ENCODE measurements around the gene EYA3.

EYA3 gene

DNA sequence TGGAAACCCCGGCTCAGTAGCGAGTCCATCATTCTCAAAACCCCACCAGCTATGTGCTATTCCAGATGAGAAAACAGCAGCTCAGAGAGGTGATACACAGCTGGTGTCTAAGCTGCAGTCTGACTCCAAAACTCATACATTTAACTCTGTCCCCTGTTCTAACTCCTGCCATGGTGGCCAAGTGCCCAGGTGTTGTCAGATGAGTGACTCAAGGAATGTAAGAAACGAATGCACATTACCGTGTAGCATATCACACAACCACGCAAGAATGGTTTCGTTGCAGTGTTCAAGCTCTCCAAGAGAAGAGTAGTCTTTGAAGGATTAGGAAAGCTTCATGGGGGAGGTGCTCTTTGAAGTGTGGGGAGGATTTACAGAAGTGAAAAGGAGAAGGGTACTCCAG, 133.3 kb downstream of the EYA3 start:
- Histone ChIP-seq H3K27me3 (replicated peaks; ENCODE audit: insufficient read depth, low read length) (no peaks in the 10 kb centered on the region), H3F3A (ENCODE audit: insufficient read depth, low read length) (peaks cover 4% of the 10 kb centered on the region; the same call in 1 of the 2 replicates), H3K27ac (ENCODE audit: low read length) (no peak overlapping the region), H3K4me1 (ENCODE audit: low read length) (no peaks in the 10 kb centered on the region), H4K20me1 (ENCODE audit: insufficient read depth, low read length) (no peaks in the 10 kb centered on the region), H3K79me2 (ENCODE audit: low read length) (no peaks in the 10 kb centered on the region), H3K9me2 (replicated peaks; ENCODE audit: insufficient read depth, low read length) (no peaks in the 10 kb centered on the region), H3K4me3 (ENCODE audit: low read length) (no peak overlapping the region), H3K9ac (ENCODE audit: low read length) (no peak overlapping the region), H3K36me3 (replicated peaks; ENCODE audit: insufficient read depth, low read length) (no peaks in the 10 kb centered on the region), H3K4me2 (ENCODE audit: low read depth, low read length) (no peak overlapping the region), H3K9me3 (replicated peaks; ENCODE audit: insufficient read depth, low read length) (no peaks in the 10 kb centered on the region), H2AFZ (ENCODE audit: low read length) (no peak overlapping the region)
- TF ChIP-seq EZH2 (optimal IDR thresholded peaks at IDR 0.05; ENCODE audit: low read depth, low read length) = no peak
- TF ChIP-seq EZH2phosphoT487 (IDR thresholded peaks at IDR 0.05; ENCODE audit: low read length) = no peak
- TF ChIP-seq, protein P1, sequence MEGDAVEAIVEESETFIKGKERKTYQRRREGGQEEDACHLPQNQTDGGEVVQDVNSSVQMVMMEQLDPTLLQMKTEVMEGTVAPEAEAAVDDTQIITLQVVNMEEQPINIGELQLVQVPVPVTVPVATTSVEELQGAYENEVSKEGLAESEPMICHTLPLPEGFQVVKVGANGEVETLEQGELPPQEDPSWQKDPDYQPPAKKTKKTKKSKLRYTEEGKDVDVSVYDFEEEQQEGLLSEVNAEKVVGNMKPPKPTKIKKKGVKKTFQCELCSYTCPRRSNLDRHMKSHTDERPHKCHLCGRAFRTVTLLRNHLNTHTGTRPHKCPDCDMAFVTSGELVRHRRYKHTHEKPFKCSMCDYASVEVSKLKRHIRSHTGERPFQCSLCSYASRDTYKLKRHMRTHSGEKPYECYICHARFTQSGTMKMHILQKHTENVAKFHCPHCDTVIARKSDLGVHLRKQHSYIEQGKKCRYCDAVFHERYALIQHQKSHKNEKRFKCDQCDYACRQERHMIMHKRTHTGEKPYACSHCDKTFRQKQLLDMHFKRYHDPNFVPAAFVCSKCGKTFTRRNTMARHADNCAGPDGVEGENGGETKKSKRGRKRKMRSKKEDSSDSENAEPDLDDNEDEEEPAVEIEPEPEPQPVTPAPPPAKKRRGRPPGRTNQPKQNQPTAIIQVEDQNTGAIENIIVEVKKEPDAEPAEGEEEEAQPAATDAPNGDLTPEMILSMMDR (IDR thresholded peaks at IDR 0.05; ENCODE audit: low read length) = no peak
- no peak for DNase-seq

DNA sequence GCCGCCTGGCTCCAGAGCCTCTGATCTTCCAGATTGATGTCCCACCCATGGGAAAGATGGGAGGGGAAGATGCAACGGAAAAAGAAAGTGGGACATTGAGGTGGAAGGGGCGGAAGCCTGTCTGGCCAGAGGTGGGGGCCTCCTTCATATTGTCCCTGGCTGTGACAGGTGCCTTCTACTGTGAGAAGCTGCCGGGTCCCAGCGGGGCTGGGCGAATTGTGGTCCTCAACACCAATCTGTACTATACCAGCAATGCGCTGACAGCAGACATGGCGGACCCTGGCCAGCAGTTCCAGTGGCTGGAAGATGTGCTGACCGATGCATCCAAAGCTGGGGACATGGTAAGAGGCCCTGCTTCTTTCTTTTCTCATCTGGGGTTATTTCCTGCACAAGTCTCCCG, 134.2 kb downstream of the EYA3 start:
- Histone ChIP-seq H3K27ac (ENCODE audit: low read length) (no peak overlapping the region), H3K4me2 (ENCODE audit: low read depth, low read length) (no peak overlapping the region), H3K4me1 (ENCODE audit: low read length) (no peaks in the 10 kb centered on the region), H3F3A (ENCODE audit: insufficient read depth, low read length) (no peaks in the 10 kb centered on the region), H2AFZ (ENCODE audit: low read length) (no peak overlapping the region), H3K9ac (ENCODE audit: low read length) (no peak overlapping the region), H3K4me3 (ENCODE audit: low read length) (no peak overlapping the region), H3K27me3 (replicated peaks; ENCODE audit: insufficient read depth, low read length) (no peaks in the 10 kb centered on the region), H3K36me3 (replicated peaks; ENCODE audit: insufficient read depth, low read length) (no peaks in the 10 kb centered on the region), H3K79me2 (ENCODE audit: low read length) (no peaks in the 10 kb centered on the region), H3K9me2 (replicated peaks; ENCODE audit: insufficient read depth, low read length) (no peaks in the 10 kb centered on the region), H4K20me1 (ENCODE audit: insufficient read depth, low read length) (no peaks in the 10 kb centered on the region), H3K9me3 (replicated peaks; ENCODE audit: insufficient read depth, low read length) (no peaks in the 10 kb centered on the region)
- TF ChIP-seq EZH2 (optimal IDR thresholded peaks at IDR 0.05; ENCODE audit: low read depth, low read length) (no peak), EZH2phosphoT487 (IDR thresholded peaks at IDR 0.05; ENCODE audit: low read length) (no peak)
- TF ChIP-seq, protein P1 (IDR thresholded peaks at IDR 0.05; ENCODE audit: low read length) = no peak
- no peak for DNase-seq

DNA sequence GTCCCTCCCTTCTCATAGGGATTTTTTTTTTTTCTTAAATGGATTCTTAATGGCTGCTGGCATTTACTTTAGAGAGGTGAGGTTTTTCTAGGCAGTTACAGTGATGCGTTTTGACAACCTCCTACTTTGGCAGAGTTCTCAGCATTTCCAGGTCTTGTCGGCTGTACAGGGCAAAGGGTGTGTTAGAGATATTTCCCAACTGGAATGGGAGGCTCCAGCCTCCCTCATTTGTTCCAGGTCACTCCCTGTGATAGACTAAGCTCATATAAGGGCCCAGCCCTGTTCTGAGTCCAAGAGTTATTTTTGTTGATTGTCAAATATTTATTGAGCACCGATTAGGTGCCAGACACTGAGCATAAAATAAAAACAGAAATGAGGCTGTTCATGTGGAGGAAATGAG, 136.3 kb downstream of the EYA3 start:
- Histone ChIP-seq H3F3A (ENCODE audit: insufficient read depth, low read length) (no peaks in the 10 kb centered on the region), H3K4me1 (ENCODE audit: low read length) (no peaks in the 10 kb centered on the region), H3K27me3 (replicated peaks; ENCODE audit: insufficient read depth, low read length) (no peaks in the 10 kb centered on the region), H3K79me2 (ENCODE audit: low read length) (no peaks in the 10 kb centered on the region), H3K9ac (ENCODE audit: low read length) (no peak overlapping the region), H4K20me1 (ENCODE audit: insufficient read depth, low read length) (no peaks in the 10 kb centered on the region), H2AFZ (ENCODE audit: low read length) (no peak overlapping the region), H3K9me2 (replicated peaks; ENCODE audit: insufficient read depth, low read length) (no peaks in the 10 kb centered on the region), H3K36me3 (replicated peaks; ENCODE audit: insufficient read depth, low read length) (no peaks in the 10 kb centered on the region), H3K27ac (ENCODE audit: low read length) (no peak overlapping the region), H3K4me3 (ENCODE audit: low read length) (no peak overlapping the region), H3K9me3 (replicated peaks; ENCODE audit: insufficient read depth, low read length) (no peaks in the 10 kb centered on the region), H3K4me2 (ENCODE audit: low read depth, low read length) (no peak overlapping the region)
- no peak for TF ChIP-seq EZH2 (optimal IDR thresholded peaks at IDR 0.05; ENCODE audit: low read depth, low read length)
- TF ChIP-seq, protein P1 (IDR thresholded peaks at IDR 0.05; ENCODE audit: low read length) = no peak
- TF ChIP-seq EZH2phosphoT487 (IDR thresholded peaks at IDR 0.05; ENCODE audit: low read length) = no peak
- no peak for DNase-seq

Data from MM.1S (cell line).